Dendritic cell treated with granulocyte-macrophage colony-stimulating factor and Interleukin-4, amounts not matched to agents 40 ng/mL and 50 ng/mL, for 4 days (primary cell): ENCODE results near the gene FREY1.

Experiments used
- H3K27ac Mint-ChIP-seq: one replicate; pipeline ENCODE4 v1.8.0; 2022; ENCODE audit warnings: mild to moderate bottlenecking, mixed read lengths
- H3K27me3 Mint-ChIP-seq: one replicate; pipeline ENCODE4 v1.8.0; 2022; ENCODE audit warnings: mild to moderate bottlenecking, mixed read lengths
- H3K36me3 Mint-ChIP-seq: one replicate; pipeline ENCODE4 v1.8.0; 2022; ENCODE audit warnings: low read depth, mixed read lengths
- H3K4me1 Mint-ChIP-seq: one replicate; pipeline ENCODE4 v1.8.0; 2022; ENCODE audit warnings: low read depth, mixed read lengths
- H3K4me3 Mint-ChIP-seq: one replicate; pipeline ENCODE4 v1.8.0; 2022; ENCODE audit warnings: mild to moderate bottlenecking, moderate library complexity, mixed read lengths
- H3K9me3 Mint-ChIP-seq: one replicate; pipeline ENCODE4 v1.8.0; 2022; ENCODE audit warnings: mixed read lengths
- intact Hi-C: fragments of 100-400 bp; cut with micrococcal nuclease; formaldehyde crosslinking; loops from one replicate; pipeline ENCODE4 v1.15.0; 2022

The FREY1 gene

GRCh38 chr11:45933131-45933831, 26.2 kb upstream of the FREY1 start:
- Mint-ChIP-seq H3K36me3 (peaks cover 62% of the 10 kb centered on the region), H3K4me1 (peaks cover 71% of the 10 kb centered on the region), H3K27ac (no peak overlapping the region), H3K27me3 (peaks cover 21% of the 10 kb centered on the region), H3K4me3 (peak overlapping the region; percentile 52), H3K9me3 (no peaks in the 10 kb centered on the region)
- intact Hi-C loops, result loop anchor here (10.0 kb wide), 1 partner anchor 48 kb away; the partner anchor contains the start of gene MAPK8IP1

- Mint-ChIP-seq H3K4me1 (peaks cover 71% of the 10 kb centered on the region), H3K36me3 (peaks cover 51% of the 10 kb centered on the region), H3K27ac (no peak overlapping the region), H3K27me3 (peaks cover 21% of the 10 kb centered on the region), H3K4me3 (no peak overlapping the region), H3K9me3 (no peaks in the 10 kb centered on the region)
- intact Hi-C loops, result loop anchor here (10.0 kb wide), 1 partner anchor 47 kb away; the partner anchor contains the start of gene MAPK8IP1
Observed at GRCh38 chr11:45932217-45932616, 25.1 kb upstream of the FREY1 start.

- intact Hi-C loops, result loop anchor here (10.0 kb wide), 1 partner anchor 47 kb away; the partner anchor contains the start of gene MAPK8IP1
- H3K4me3 Mint-ChIP-seq, result no peak overlapping the region
- H3K27ac Mint-ChIP-seq, result no peak overlapping the region
- peaks cover 46% of the 10 kb centered on the region for H3K36me3 Mint-ChIP-seq
- peaks cover 68% of the 10 kb centered on the region for H3K4me1 Mint-ChIP-seq
- no peaks in the 10 kb centered on the region for H3K9me3 Mint-ChIP-seq
- peaks cover 21% of the 10 kb centered on the region for H3K27me3 Mint-ChIP-seq
Observed at GRCh38 chr11:45931739-45932138, 24.7 kb upstream of the FREY1 start.

- Mint-ChIP-seq H3K9me3 (no peaks in the 10 kb centered on the region), H3K27me3 (peaks cover 26% of the 10 kb centered on the region), H3K27ac (no peak overlapping the region), H3K36me3 (peaks cover 42% of the 10 kb centered on the region), H3K4me1 (peaks cover 65% of the 10 kb centered on the region), H3K4me3 (no peak overlapping the region)
- intact Hi-C loops, result loop anchor here (10.0 kb wide), 1 partner anchor 46 kb away; the partner anchor contains the start of gene MAPK8IP1
Observed at GRCh38 chr11:45930951-45931570, 24.0 kb upstream of the FREY1 start.

GRCh38 chr11:45930031-45930794, 23.1 kb upstream of the FREY1 start:
- H3K36me3 Mint-ChIP-seq, result peaks cover 41% of the 10 kb centered on the region
- H3K4me1 Mint-ChIP-seq, result peaks cover 57% of the 10 kb centered on the region
- intact Hi-C loops, result loop anchor here (10.0 kb wide), 1 partner anchor 45 kb away; the partner anchor contains the start of gene MAPK8IP1
- peak overlapping the region; percentile 58 for H3K27ac Mint-ChIP-seq
- H3K27me3 Mint-ChIP-seq, result peaks cover 28% of the 10 kb centered on the region
- H3K4me3 Mint-ChIP-seq, result peak overlapping the region; percentile 22
- no peaks in the 10 kb centered on the region for H3K9me3 Mint-ChIP-seq

GRCh38 chr11:45929486-45930030, 22.5 kb upstream of the FREY1 start:
- Mint-ChIP-seq H3K36me3 (peaks cover 34% of the 10 kb centered on the region), H3K27me3 (peaks cover 32% of the 10 kb centered on the region), H3K27ac (peak overlapping the region; percentile 58), H3K9me3 (no peaks in the 10 kb centered on the region), H3K4me3 (no peak overlapping the region), H3K4me1 (peaks cover 51% of the 10 kb centered on the region)
- intact Hi-C loops, result loop anchor here (1.0 to 10.0 kb wide), 2 partner anchors 9 to 45 kb away; partner anchors contain the start of gene MAPK8IP1

- Mint-ChIP-seq H3K4me1 (peaks cover 42% of the 10 kb centered on the region), H3K27me3 (peaks cover 39% of the 10 kb centered on the region), H3K9me3 (no peaks in the 10 kb centered on the region), H3K4me3 (no peak overlapping the region), H3K36me3 (peaks cover 26% of the 10 kb centered on the region), H3K27ac (no peak overlapping the region)
- intact Hi-C loops, result loop anchor here (1.0 kb wide), 1 partner anchor 8 kb away; no protein-coding TSS in a partner anchor
Observed at GRCh38 chr11:45928535-45929215, 21.6 kb upstream of the FREY1 start.

GRCh38 chr11:45927684-45928413, 20.8 kb upstream of the FREY1 start:
- H3K4me1 Mint-ChIP-seq, result peaks cover 39% of the 10 kb centered on the region
- no peaks in the 10 kb centered on the region for H3K9me3 Mint-ChIP-seq
- no peak overlapping the region for H3K27ac Mint-ChIP-seq
- intact Hi-C loops, result no loop called here
- H3K36me3 Mint-ChIP-seq, result peaks cover 23% of the 10 kb centered on the region
- H3K4me3 Mint-ChIP-seq, result no peak overlapping the region
- H3K27me3 Mint-ChIP-seq, result peaks cover 44% of the 10 kb centered on the region

- H3K4me1 Mint-ChIP-seq, result peaks cover 35% of the 10 kb centered on the region
- H3K9me3 Mint-ChIP-seq, result no peaks in the 10 kb centered on the region
- H3K36me3 Mint-ChIP-seq, result peaks cover 21% of the 10 kb centered on the region
- no peak overlapping the region for H3K27ac Mint-ChIP-seq
- H3K4me3 Mint-ChIP-seq, result no peak overlapping the region
- intact Hi-C loops, result no loop called here
- H3K27me3 Mint-ChIP-seq, result peaks cover 44% of the 10 kb centered on the region
Observed at GRCh38 chr11:45927332-45927683, 20.2 kb upstream of the FREY1 start.

- Mint-ChIP-seq H3K9me3 (no peaks in the 10 kb centered on the region), H3K27me3 (peaks cover 45% of the 10 kb centered on the region), H3K4me3 (no peak overlapping the region), H3K27ac (no peak overlapping the region), H3K4me1 (peaks cover 29% of the 10 kb centered on the region), H3K36me3 (peaks cover 16% of the 10 kb centered on the region)
- intact Hi-C loops, result no loop called here
Observed at GRCh38 chr11:45926536-45927331, 19.7 kb upstream of the FREY1 start.

- H3K4me1 Mint-ChIP-seq, result peaks cover 22% of the 10 kb centered on the region
- no peak overlapping the region for H3K4me3 Mint-ChIP-seq
- H3K36me3 Mint-ChIP-seq, result peaks cover 8% of the 10 kb centered on the region
- no peaks in the 10 kb centered on the region for H3K9me3 Mint-ChIP-seq
- H3K27ac Mint-ChIP-seq, result no peak overlapping the region
- H3K27me3 Mint-ChIP-seq, result peaks cover 46% of the 10 kb centered on the region
- intact Hi-C loops, result no loop called here
Observed at GRCh38 chr11:45926001-45926401, 18.9 kb upstream of the FREY1 start.

GRCh38 chr11:45925550-45925949, 18.5 kb upstream of the FREY1 start:
- H3K27ac Mint-ChIP-seq, result no peak overlapping the region
- no peak overlapping the region for H3K4me3 Mint-ChIP-seq
- no peaks in the 10 kb centered on the region for H3K9me3 Mint-ChIP-seq
- peaks cover 48% of the 10 kb centered on the region for H3K27me3 Mint-ChIP-seq
- intact Hi-C loops, result no loop called here
- H3K36me3 Mint-ChIP-seq, result peaks cover 6% of the 10 kb centered on the region
- H3K4me1 Mint-ChIP-seq, result peaks cover 17% of the 10 kb centered on the region
